HG02610 (cell line): ENCODE data around the gene RBMXL2.

Experiments used
- ATAC-seq: cut with Tn5 transposase; IDR thresholded peaks from one replicate; pipeline ENCODE4 v1.9.1; 2021; ENCODE audit warnings: mild to moderate bottlenecking, moderate library complexity; ENCODE audit not compliant: unreplicated experiment

Gene RBMXL2

DNA sequence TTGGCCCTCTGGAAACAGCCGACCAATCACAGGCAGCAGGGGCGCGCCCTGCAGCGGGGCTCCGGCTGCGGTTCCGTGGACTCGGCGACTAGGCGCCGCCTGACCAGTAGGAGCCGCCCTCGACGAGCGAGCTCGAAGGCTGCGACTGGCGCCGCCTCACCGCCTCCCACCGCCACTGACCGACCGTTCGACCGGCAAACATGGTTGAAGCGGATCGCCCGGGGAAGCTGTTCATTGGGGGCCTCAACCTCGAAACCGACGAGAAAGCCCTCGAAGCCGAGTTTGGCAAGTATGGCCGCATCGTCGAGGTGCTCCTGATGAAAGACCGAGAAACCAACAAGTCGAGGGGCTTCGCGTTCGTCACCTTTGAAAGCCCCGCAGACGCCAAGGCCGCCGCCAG is at the start of gene RBMXL2:
Gene RBMXL2, plus strand, starts transcription at position 78 of the 400 bp plus-strand sequence. Its CDS starts 123 bp downstream, at position 201.
- ATAC-seq = no peak

DNA sequence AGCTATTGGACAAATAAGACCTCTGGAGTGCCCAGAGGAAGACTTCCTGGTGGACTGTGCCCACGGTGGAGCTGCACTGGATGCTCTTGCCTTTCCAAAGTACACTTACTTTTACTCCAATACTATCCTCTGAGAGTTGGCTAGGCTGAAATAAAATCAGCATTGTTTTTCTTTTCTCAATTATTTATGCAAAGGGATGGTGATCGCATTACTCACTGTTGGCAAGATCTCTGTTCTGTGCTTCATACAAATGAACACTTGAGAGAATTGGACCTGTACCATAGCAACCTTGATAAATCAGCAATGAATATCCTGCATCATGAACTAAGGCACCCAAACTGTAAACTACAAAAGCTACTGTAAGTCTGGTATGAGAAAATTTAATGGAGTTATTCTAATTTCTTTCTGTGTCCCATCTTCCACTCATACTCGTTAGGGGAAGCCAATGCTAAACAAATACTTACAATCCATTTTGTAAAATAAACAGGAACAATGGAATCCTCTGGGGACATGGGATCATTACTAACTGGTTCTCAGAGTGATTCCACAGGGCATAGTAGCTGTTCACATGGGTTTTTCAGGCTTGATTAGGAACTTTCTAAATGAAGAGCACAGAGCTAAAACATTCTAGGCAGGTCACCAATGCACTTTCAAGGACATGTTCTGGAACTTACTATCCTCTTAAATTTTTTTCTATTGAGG is 42.2 kb upstream of the RBMXL2 start:
- no peak for ATAC-seq

DNA sequence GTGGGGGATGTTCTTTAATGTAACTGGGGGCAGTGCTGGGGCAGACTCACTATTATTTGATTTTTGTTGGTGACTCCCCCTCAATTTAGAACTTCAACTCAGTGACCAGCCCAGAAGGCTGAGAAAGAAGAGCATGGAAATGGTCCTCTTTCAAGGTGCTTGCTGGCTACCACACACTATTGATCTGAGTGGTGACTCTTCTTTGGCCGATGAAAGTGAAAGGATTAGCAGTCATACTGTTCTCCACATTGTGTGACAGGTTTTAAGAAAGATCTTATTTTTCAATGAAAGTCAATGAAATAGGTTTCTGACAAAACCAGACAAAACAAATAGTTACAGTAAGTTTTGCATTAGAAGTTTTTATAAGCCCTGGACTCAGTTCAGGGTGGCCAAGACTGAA is 38.6 kb upstream of the RBMXL2 start:
- peak; percentile 89 for ATAC-seq

DNA sequence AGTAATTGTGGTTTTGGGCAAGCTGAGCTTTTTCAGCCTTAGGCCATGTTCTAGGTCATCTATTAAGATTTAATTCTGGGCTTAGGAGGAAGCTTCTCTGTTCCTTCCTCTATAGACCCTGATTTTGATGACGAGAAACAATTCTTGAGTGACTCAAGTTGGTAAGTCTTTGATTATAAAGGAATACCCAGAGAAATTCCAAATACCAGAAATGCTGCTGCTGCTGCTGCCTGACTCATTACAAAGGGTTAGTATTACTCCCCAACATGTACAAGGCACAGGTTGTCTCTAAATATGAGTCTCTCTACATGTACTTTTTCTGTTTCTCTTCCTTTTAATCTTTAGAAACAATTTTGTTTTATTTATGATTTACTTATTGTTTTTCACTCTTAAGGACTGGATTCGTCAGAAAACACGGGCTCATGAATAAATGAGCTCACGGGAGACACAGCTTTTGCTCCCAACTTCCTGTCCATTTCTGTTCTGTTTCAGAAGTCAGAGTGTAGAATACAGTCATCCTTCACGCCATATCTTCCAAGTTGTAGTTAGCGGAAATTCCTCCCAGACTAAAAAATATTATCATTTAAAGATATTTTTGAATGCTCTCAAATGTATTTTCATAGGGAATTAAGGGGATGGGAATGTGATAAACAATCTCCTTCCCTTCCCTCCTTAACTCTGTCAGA is 31.8 kb upstream of the RBMXL2 start:
- peak; percentile 88 for ATAC-seq

DNA sequence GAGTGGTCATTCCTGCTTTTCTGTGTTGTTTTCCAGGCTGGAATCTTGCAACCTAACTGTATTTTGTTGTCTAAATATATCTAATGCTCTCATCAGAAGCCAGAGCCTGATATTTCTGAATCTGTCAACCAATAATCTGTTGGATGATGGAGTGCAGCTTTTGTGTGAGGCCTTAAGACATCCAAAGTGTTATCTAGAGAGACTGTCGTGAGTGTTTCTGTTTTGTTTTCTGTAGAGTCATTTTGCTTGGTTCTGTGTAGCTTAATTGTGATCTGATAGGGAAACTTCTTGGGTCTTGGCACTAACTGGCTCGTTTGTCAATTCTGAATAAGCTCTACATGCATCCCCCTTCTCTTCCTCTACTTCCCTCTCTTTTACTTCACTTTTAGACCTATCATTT is 31.2 kb upstream of the RBMXL2 start:
- ATAC-seq = no peak

DNA sequence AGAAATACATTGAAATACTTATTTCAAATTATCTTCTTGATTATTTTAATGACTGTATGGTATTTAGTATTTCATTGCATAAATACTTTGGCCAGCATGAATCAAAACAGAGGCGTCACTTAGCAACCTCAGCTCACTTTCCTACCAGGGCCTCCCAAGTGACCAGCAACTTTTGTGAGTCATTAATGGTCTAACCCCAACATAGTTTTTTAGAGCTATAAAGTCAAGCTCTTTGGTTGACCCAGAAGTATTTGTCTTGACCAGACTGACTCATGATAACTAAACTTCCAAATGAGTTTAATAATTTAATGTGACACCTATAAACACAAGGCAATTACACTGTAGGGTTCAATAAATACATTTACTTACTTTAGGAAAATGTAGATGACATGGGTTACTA is 27.9 kb upstream of the RBMXL2 start:
- ATAC-seq = no peak

DNA sequence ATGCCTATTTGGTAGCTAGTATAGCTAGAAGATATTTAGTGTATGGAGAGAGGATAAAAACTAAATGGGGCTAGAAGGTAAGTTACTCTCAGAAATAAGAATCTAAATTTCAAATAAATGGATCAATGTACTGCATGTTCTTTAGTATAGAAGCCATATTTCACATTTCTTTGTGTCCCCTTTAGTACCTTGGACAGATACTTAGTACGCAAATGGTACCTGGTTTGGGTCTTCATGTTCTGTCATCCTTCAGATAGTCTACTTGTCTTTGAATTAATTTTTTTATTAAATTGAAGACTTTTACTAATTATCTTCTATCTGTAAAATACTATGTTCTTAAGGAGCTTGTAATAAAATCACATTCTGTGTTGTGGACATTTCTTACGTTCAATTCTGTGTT is 26.3 kb upstream of the RBMXL2 start:
- ATAC-seq = no peak

DNA sequence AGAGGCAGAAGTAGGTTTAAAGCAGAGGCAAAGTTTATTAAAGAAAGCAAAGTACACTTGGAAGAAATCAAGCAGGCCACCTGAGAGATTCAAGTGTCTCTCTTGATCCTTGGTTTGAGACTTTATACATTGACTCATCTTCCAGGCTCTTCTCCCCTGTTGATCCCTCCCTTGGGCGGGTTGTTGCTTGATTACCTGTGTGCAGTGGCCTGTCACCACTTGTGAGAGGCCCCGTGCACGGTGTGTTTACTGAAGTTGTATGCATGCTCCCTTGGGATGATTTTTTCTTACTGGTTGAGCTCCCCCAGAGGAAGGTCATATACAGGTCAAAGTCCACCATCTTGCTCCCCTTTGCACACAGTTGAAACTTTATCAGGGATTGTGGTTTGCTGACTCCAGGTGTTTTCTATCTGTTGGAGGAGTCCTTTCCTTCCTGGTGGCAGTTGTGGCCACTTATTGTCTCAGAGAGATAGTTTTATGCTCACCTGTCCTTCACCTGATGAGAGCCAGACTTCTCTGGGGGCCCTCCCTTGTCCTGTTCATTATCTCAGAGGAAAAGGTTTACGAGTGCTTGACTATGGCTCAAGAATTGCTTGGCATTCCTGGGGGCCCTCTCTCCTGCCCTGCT is 16.3 kb upstream of the RBMXL2 start:
- no peak for ATAC-seq

DNA sequence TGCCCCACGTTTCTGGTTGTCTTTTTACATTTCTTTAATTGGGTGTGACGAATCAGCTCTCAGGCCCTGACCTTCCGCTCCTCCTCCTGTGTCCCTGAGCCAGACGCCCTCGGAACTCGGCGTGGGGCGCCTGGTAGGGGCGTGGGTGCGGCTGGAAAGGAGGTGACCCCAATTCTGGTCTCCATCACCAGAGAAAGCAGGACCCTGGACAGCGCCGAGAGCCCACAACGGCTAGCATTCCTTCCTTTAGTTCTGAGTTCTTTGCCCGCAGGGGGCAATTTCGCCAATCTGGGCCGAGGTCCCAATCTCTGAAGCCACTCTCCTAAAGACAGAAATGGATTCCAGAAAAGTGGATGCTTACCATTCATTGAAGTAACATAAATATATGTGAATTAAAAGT is 11.7 kb upstream of the RBMXL2 start:
- ATAC-seq = no peak

DNA sequence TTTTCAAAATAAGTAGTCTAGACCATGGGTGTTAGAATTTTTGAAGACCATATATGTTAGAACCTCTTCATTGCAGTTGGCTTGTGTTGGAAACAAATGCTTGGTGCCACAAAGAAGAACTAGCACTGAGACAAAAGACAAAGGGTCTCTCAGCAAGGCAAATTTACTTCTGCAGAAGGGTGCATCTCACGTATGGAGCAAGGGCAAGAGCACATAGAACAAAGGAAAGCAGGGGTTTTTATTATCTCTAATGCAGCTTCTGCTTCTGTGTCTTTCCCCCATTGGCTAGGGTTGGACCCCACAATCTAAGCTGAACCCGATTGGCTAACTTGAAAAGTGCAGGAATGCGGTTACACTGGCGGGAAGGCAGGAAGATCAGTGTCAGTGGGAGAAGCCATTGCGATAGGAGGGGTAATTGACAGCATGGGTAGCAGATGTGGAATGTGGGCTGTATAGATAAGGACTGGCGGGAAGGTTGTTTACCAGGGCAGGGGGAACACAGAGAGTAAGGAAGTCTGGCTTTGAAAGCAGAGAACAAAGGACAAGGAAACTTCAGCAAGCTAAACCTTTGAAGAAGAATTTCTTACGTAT is 9.2 kb upstream of the RBMXL2 start:
- ATAC-seq = no peak

DNA sequence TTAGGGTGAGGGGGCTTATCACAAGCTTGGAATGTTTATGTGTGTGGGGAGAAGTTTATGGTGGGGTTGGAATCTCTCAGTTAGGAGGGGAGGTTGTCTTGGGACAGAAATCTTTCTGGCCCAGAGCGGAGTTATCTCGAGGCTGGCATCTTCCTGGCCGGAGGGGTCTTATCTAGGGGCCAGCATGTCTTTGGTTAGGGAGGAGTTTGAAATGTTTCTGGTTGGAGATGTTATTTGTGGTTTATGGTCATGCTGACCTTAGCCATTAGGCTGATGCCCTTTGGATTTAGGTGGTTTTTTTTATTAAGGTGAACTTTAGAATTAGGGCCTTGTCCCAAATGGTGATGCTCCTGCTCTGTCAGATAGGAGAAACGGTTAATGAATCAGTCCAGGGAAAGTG is 7.9 kb upstream of the RBMXL2 start:
- ATAC-seq = no peak

DNA sequence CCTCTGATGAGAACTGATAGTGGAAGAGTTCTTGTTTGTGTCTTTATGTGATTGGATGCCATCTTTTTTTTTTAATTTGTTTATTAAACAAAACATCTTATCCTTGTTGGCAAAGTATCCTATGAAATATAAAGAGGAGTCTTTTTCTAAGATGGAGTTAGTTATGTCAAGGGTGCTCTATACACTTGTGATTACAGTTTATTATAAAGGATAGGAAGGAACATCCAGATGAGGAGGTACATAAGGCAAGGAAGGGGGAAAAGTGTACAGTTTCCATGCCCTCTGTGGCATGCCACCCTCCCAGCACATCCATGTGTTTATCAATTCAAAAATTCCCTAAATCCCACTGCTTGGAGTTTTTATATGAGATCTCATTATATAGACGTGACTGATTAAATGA is 7.4 kb upstream of the RBMXL2 start:
- no peak for ATAC-seq

DNA sequence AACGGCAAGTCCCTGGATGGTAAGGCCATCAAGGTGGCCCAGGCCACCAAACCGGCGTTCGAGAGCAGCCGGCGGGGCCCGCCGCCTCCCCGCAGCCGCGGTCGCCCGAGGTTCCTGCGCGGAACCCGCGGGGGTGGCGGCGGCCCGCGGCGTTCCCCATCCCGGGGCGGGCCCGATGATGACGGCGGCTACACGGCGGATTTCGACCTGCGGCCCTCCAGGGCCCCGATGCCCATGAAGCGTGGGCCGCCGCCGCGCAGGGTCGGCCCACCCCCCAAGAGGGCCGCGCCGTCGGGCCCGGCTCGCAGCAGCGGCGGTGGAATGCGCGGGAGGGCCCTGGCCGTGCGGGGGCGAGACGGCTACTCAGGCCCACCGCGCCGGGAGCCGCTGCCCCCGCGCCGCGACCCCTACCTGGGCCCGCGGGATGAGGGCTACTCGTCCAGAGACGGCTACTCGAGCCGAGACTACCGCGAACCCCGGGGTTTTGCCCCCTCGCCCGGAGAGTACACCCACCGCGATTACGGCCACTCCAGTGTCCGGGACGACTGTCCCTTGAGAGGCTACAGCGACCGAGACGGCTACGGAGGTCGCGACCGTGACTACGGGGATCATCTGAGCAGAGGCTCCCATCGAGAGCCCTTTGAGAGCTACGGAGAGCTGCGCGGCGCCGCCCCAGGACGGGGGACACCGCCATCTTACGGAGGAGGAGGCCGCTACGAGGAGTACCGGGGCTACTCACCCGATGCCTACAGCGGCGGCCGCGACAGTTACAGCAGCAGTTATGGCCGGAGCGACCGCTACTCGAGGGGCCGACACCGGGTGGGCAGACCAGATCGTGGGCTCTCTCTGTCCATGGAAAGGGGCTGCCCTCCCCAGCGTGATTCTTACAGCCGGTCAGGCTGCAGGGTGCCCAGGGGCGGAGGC is 792 bp downstream of the RBMXL2 start:
- ATAC-seq = no peak

DNA sequence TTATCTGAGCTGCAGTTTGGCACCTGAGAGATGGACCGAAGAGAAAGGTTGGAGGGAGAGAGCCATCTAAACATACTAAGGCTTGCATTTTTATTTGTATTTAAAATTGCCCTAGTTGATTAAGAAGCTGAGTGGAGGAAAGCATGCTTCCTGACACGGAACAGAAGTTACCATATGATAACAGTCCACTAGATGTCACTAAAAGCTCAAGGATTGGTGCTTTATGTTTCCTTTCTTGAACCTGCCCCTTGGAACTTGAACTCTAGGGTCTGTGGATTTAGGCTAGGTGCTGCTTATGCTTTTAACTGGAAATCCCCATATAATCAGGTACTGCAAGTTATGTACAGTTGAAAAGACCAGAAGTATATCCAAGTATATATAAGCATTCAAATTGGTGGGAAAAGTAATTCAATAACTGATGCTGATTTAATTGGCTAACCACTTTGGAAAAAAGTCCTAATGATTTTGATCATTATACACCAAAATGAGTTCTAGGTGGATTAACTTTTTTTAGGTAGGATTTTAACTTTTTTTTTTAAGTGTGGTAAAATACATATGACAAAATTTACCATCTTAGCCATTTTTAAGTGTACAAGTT is 9.5 kb downstream of the RBMXL2 start:
- ATAC-seq = peak; percentile 65

DNA sequence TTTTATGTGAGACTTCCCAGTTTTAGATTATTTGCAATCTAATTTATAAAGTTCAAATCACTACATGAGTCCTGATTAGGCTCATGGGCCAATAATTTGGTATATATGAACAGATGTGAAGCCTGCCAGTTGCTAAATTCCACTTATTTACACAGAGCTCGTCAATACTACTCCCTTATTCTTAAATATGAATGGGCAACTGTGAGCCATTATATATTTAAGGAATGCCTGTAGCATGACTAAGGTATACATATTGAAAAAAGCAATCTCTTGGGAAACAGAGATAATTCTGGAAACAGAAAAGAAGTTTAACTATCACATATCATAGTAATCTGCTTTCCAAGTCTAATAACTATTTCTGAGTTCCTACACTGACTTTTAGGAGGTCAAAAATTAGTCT is 27.0 kb downstream of the RBMXL2 start:
- ATAC-seq = no peak

DNA sequence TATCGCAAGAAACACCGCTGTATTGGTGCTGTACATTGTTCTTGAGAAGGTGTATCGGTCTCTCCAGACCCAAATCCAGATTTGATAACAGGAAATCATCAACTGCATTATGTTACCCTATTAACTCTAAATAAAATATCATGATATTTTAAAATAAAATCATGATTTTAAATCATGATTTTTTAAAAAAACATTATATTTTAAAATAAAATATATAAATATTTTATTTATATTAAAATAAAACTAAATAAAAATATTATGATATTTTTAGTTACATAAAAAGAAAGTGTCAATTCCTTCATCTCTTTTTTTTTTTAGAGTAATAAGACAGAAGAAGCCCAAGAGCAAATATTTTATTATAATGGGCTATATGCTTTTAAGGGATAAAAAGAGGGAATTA is 27.6 kb downstream of the RBMXL2 start:
- ATAC-seq = no peak

DNA sequence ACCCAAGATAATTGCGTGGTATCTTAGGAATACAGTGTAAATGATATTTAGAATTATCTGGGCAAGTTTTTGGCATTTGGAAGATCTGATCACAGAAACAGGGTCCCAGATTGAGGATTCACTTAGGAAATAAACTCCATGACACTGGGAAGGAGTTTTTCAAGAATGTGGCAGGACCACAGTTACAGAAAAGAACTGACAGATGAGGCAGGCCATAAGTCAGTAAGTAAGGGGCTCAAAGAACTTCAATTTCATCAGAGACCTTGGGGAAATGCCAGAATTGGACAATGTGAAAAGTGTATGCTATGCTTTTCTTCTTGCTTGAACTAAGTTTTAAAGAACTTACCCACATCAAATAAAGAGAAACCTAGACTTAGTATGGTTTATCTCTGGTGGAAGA is 49.3 kb downstream of the RBMXL2 start:
- ATAC-seq = no peak
